ENCODE results near the gene VTI1B.
"Not testable (repeated sequence)": the region's sequence is repeated elsewhere in the genome, so short reads cannot be mapped to it uniquely, and the experiment has no call there.

VTI1B gene

DNA sequence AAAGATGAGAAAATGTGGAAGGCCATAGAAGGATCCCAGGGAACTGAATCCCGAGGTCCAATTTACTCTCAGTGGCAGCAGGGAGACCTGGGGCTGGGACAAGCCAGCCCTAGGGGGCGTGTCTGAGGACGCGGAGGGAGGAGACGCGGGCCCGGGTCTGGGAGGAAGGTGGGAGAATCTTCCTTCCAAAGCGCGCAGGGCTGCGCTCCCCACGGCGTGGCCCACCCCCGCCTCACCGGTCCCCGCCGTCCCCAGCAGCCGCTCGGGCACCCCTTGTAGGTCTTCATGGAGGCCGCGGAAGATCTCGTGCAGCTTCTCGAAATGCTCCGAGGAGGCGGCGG lies 323 bp downstream of the VTI1B start:
- peak; percentile 77 for DNase-seq

DNA sequence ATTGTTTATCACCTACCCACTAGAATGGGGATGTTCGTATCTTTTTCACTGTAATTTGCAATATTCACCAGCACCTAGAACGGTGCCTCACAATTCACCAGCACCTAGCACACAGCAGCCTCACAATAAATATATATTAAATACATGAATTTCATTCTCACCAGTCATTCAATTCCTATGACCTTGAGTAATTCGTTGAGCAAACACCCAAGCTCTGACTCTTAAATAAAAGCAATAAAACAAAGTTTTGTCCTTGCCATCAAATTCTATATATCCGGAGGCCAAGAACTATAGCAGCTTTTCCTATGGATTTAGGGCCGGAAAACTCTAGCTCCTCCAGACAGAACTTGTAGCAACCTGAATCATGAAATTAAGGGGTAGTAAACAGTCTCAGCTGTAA lies 981 bp downstream of the VTI1B start:
- DNase-seq: no peak

DNA sequence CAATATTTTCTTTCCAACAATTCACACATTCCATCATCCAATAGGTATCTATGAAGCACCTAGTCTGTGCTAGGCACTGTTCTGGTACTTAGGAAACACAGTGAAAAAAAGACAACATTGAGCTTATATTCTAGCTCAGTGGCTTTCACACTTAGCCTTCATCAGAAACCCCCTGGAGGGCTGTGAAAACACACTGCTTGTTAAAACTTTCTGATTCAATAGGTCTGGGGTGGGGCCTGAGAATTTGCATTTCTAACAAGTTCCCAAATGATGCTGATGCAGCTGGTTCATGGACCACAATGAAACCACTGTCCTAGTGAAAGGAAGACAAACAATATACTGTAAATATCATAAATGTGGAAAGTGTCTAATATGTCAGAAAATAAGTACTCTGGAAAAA lies 5.9 kb downstream of the VTI1B start:
- DNase-seq: no peak

DNA sequence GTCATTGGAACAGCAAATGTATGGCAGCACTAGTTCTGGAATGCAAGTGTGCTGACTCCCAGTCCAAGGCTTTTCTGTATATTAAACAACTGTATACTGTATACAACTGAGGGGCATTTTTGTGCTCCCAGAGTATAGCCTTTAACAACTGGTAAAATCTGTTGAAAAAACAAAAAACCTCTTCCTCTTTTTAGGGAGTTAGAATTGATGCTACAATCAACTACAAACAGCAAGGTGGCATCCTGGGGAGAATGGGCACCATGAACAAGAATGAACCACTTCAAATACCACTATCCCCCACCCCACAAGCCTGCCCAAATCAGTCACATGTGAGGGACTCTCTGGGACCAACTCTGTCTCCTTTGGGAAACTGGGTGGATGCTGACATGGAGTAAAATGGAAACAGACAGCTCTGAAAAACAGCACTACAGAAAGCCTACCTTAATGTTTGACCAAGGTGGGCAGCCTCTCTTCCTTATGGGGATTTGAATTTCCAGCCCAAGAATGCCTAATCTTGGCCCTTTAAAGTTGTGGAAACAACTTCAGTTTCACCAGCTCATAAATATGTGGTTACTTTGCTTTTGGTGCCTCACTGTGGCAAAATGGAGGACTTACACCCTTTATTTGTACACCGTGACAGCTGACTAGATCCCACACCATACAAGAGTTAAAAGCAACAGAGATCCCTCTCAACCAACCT lies 7.5 kb downstream of the VTI1B start:
- no peak for DNase-seq

DNA sequence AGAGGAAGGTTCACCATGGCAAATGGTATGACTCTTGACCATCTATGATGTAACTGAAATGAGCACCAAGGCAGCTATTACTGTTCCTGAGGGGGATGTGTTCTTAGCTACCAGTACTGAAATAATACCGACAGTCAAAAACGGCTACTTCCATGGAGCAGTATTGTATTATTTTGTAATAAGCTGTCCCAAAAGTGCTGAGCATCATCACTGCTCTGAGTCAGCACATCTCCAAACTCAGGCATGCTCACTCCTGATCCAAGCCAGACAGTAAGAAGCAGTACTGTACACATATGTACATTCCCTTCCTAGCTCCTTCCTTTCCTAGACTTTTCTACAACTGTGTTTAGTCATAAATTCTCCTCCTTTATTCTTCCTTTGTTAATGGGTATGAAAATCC lies 8.6 kb downstream of the VTI1B start:
- DNase-seq: no peak

DNA sequence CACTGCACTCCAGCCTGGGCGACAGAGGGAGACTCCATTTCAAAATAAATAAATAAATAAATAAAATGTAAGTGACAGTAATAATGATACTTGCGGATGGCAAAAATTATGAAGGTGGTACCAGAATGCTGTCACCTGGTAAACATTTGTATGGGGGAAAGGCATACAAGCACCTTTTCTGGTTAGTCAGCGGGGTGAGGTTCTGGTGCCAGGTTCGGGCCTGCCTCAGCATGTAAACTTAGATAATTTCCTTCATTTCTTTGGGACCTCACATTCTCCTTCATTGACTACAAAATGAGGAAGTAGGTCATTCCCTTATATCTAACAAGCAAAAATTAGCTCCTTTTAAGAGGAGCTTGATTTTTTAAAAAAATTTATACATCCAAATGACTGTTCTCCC lies 10.8 kb downstream of the VTI1B start:
- no peak for DNase-seq

DNA sequence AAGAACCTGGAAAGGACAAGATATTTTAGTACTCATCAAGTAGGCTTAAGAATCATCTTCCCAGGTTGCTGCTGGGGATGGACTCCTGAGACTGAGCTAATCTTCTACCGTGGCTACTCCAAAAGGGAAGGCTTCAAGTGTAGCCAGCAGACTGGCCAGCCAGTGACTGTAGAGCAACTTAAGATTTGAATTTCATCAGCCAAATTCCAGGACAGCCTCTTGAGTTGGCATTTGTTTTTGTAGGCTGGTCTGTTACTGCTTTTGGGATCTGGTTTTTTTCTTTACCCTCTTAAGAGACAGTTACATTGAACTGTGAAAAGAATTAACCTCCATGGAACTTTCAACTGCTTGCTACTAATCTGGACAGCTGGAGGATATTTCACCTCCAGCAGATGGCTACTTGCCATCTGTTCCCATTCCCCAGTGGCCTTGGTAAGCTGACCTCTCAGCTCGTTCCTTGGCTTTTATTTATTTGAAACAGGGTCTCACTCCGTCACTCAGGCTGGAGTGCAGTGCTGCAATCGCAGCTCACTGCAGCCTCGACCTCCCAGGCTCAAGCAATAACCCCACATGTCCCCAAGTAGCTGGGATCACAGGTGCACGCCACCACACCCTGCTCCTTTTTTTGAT lies 20.7 kb downstream of the VTI1B start:
- DNase-seq: no peak

DNA sequence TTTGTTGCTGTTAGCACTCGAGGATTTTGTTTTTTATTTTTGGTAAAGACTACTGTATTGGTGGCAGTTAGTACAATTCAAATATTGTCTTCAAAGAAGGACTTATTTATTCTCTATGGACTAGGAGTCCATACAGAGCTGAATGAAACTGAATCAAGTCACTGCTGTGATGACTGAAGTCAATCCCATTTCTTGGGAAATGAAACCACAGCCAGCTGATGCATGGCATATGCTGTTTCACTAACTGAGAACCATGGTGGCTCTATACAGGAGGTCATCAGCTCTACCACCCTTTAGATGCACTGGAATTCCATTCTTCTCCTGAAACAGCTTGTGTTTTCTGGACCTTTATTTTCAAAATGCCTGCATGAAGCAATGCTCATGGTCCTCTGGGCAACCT lies 22.2 kb downstream of the VTI1B start:
- DNase-seq: no peak

DNA sequence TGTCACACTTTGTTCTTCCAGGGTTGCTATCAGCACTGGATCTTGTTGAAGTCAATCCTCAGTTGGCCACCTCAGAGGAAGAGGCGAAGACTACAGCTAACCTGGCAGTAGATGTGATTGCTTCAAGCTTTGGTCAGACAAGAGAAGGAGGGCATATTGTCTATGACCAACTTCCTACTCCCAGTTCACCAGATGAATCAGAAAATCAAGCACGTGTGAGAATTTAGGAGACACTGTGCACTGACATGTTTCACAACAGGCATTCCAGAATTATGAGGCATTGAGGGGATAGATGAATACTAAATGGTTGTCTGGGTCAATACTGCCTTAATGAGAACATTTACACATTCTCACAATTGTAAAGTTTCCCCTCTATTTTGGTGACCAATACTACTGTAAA lies 23.7 kb downstream of the VTI1B start:
- DNase-seq: no peak

DNA sequence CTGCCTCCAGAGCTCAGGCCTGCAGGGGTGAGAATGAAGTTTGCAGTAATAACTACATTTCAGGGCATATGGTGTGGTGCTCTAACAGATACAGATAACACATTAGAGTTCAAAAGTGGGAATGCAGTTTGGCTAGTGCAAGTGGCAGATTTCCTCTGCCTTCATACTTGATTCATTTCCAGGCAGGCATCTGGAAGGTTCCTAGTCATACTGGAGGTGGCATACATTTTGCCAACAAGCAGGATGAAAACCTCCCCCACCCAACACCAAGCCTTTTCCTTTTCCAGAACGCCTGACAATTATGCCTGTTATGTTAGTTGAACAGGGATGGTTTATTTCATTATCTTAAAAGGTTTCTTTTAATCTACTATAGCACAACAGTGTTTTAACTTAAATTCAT lies 24.3 kb downstream of the VTI1B start:
- DNase-seq: no peak

DNA sequence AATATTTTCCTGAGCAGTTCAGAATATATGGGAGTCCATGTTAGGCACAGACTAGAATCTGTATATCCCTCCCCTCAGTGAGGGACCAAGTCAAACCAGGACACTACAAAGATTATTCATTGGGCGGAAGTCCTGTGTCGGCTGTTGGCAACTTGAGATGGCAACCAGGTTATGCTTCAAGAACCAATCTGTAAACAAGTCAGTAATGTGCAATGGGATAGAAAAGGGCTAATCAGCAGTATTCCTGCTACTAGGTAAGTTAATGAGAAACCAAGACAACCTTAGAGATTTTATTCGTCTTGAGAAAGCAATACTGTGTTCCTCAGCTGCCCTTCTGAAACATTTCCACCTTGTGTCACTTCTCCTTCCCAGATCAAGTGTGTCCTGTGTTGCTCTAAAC lies 28.3 kb downstream of the VTI1B start:
- no peak for DNase-seq

DNA sequence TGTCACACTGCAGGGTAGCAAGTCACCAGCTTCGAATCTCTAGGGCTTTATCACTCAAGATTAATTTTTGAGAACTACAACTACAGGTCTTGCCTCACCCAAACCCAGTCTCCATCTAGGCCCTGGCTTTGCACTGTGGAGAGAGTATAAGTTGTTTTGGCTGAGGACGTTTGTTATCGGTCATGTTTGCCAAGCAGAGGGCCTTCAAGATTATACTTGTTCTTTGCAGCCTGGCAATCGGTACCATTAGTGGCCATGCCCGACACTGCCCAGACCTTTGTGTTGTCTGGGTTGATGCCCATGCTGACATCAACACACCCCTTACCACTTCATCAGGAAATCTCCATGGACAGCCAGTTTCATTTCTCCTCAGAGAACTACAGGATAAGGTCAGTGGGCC lies 29.0 kb downstream of the VTI1B start:
- no peak for DNase-seq

DNA sequence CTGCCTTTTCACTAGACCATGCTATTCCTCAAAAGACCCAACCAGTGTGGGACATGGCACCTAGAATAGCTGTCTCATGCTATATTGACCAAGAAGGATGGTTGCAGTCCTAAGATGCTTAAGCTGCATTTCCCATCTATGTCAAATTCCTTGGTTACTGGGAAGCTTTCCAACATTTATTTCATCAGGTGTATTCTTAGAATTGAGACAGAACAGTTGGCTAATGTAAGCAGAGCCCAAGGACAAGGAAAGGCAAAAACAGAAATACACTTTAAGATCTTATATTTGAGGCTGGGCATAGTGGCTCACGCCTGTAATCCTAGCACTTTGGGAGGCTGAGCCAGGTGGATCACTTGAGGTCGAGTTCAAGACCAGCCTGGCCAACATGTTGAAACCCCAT lies 30.0 kb downstream of the VTI1B start:
- DNase-seq: no peak

DNA sequence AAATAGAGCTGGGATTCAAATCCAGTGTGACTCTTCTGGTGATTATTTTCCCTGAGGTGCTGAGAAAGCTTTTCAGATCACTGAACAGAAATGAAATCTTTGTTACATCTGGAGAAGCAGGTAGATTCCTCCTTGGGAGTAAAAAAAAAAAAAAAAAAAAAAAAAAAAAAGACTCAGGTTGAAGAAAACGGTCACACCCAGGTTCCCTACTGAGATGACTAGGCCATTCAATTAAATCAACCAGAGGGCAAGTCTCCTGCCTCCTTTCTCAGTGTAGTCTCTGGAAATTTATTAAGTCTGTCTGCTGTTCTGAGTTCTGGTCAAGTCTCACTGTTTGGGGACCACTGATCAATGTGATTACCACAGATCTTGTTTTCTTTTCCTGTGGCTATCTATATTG lies 30.7 kb downstream of the VTI1B start:
- DNase-seq: no peak

DNA sequence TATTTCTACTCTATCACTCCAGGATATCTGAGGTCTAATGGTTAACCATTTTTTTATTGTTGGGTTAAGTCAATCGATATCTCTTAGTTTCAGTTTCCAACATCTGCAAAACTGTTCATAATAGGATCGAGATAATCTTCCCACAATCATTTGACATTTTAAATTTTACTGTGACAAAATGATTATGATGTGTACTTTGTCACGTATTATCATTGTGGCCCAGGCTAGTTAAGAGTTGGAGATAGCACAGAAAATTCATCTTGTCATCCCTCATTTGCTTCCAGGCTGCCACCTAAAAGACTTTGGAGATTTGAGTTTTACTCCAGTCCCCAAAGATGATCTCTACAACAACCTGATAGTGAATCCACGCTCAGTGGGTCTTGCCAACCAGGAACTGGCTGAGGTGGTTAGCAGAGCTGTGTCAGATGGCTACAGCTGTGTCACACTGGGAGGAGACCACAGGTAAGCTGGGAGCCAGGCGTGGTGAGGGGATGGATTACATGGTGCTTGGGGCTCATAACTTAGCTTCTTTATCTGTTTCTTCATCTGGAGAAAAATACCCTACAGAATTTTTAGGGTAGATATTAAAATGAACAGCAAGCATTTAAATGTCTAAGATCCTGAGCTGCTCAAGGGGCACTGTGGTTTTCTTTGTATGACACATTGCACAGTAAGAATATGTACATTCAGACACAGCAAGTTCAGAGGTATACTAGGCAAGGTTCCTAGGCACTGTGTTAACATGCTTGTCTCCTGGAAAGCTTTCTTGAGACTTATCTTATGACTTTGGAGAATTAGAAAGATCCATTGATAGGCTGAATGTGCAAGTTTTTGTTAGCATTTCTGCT lies 32.3 kb downstream of the VTI1B start:
- no peak for DNase-seq

DNA sequence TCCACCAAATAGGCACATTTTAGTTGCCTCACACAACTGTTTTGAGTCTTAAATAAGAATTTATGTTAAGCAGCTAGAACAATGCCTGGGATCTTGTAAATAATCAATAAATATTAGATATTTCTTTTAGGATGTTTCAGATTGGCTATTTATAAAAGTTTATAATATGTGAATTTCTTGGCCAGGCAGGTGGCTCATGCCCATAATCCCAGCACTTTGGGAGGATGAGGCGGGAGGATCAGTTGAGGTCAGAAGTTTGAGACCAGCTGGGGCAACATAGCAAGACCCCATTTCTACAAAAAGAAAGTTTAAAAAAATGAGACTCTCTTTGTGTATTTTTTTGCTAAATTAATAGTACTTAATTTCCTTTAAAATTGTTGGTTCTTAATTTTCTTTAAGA lies 33.0 kb downstream of the VTI1B start:
- no peak for DNase-seq

DNA sequence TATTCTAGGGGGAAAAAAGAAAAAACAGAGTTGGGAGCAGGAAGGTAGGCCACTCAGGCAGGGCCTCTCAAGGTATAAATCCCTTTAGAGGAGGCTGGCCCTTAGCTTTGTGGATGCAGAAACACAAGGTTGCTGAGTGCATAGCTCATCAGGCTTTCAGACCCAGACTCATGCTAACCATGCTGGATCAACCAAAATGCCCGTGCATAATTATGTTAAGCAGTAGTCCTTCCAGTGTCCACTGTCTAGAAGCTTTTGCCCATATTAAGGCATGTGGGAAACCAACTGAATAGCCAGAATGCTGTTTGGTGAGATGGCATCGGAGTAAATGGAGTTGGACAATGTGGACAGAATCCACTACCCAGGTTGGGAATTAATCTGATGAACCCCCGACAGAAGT lies 35.8 kb downstream of the VTI1B start:
- no peak for DNase-seq

DNA sequence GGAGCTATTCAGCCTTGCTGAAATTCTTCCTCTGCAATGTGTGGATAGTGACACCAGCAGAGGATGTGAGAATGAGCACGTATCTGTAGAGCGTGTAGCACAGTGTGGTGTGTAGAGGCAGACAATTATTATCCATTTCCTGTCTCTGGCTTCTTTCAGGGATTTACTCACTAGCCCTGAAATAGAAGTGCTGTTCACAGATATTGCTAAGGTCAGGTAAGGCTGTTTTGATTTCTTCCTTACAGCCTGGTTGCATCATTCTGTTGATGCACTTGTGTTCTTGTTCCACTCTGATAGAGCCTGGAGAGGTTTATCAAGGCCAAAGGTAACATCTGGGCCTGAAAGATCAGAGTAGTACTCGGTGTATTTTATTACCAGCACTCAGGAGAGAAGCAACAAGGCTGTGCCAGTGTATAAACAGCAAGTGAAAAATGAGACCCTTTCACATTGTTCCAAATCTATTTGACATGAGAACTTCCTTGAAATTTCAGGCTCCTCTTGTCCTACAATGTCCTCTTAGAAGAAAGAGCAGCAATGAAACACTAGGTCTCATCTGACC lies 38.0 kb downstream of the VTI1B start:
- no peak for DNase-seq

DNA sequence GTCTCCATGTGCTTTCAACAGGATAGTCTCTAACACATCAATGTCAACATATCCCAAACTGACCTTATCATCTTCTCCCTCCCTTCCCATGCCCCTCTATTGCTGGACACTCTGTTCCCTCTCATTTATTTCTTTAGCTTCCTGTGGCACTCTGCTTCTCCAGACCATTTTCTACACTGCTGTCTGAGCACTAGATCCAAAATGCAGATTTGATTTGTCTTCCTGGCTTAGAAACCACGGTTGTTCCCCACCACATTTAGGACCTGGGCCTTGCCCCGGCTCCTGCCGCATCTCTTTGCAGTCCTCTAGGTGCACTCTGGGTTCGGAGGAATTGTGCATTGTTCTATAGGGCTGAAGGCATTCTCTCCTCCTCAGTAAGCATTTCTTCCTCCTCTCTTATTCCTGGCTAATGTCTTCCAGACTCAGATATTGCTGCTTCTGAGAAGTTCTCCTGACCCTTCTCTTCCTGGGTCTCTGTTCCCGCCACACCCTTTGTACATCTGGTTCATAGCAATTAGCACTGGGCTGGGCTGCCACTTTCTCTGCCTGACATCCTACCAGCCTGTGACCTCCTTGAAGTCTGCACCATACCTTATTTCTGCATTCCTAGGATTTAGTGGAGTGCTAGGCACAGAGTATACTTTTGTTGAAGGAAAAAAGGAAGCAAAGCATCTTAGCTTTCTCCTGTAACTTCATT lies 40.8 kb downstream of the VTI1B start:
- DNase-seq: no peak

DNA sequence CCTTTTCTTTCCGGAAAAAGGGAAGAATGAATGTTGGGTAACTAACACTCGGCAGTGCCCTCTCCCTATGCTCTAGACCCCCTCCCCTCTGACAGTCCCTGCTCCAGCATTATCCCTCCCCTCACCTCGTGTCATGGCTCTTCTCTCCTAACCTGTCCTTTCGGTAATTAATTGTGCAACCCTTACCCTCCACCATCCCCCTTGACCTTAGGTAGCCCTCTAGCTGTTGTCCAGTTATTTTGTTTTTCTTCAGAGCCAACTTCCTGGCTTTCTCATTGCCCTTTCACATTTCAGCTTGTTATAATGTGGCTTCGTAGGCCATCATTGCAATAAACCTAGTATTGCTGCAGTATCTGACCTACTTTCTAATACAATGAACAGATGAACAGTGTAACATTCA lies 43.5 kb downstream of the VTI1B start:
- no peak for DNase-seq

DNA sequence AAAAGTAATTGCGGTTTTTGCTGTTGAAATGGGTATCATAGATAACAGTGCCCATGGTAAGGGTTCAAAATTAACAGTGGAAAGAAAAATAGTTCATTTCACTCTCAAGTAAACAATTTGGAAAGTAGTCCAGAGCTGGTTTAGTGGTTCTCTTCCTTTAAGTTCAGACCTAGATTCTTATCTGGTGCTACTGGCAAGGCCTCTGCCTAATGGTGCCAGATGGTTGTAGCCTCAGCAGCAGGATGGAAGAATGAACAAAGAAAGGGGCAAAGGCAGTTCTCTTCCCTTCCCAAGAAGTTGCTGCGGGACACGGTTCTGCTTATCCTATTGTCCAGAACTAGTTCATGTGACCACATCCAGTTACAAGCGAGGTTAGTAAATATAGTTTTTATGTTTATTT lies 44.2 kb downstream of the VTI1B start:
- DNase-seq: no peak

DNA sequence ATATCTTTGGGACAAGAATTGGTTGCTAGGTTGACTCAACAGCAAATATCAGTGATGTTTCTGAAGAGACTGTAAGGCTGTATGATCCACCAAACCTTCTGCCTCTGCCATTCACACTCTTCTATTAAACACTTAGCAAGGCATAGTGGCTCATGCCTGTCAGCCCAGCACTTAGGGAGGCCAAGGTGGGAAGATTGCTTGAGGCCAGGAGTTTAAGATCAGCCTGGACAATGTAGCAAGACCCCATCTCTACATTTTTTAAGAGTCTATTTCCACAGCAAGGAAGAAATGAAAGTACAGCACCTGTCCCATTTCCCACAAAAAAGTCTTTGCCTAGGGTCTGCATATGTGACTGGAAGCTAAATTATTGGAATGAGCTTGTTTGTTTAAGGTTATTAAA lies 46.9 kb downstream of the VTI1B start:
- DNase-seq: no peak

DNA sequence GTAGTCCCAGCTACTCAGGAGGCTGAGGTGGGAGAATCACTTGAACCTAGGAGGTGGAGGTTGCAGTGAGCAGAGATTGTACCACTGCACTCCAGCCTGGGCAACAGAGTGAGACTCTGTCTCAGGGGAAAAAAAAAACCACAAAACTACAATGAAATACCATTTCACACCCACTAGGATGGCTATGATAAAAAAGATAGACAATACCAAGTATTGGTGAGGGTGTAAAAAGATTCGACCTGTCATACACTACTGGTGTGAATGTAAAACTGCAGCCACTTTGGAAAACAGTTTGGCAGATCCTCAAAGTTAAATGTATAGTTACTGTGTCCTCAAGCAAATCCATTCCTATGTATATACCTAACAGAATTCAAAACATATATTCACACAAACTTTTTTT lies 48.3 kb downstream of the VTI1B start:
- DNase-seq: not testable (repeated sequence)

Data from right forelimb (tissue), 1 donor.